Measurements from ENCODE around the gene CRX.
"Not testable (repeated sequence)": the region's sequence is repeated elsewhere in the genome, so short reads cannot be mapped to it uniquely, and the experiment has no call there.

CRX gene

DNA sequence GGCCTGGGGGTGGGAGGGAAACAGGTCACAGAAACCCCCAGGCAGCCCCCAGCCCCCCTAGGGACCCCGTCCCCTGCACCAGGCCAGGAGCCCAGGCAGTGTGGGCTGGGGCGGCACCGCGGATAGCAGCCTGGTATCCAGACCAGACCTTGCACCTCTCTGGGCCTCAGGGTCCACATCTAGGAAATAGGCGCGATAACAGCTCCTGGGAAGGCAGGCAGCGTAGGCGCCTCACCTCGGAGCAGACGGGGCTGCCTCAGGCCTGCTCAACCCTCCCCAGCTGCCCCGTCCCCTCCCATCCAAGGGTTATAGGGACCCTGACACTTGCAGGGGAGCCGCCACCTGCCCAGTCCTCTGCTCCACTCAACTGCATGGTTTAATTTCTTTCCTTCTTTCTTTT is 18.1 kb upstream of the CRX start:
- DNase-seq (ENCODE audit: low spot score) = not testable (repeated sequence)

DNA sequence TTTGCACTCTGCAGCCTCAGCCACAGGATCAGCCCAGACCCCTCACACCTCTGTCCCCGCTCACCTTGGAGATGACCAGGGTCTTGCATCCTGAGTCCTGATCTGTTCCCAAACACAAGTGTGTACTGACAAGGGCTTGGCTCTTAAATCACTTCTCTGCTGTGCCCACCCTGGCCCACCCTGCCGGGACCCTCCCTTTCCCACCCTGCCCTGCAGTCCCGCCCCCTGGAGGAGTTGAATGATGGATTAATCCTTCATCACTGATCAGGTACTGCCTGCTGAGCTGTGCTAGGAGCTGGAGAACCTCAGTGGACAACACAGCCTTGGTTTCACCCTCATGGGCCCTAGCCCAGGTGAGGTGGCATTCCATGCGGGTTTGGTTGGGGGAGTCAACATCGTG is 17.3 kb upstream of the CRX start, which contains the start of gene TPRX1:
Gene TPRX1 (minus strand): TSS at position 101 of the 400 bp plus-strand sequence. CDS start 12 bp downstream, at position 89.
- not testable (repeated sequence) for DNase-seq (ENCODE audit: low spot score)

DNA sequence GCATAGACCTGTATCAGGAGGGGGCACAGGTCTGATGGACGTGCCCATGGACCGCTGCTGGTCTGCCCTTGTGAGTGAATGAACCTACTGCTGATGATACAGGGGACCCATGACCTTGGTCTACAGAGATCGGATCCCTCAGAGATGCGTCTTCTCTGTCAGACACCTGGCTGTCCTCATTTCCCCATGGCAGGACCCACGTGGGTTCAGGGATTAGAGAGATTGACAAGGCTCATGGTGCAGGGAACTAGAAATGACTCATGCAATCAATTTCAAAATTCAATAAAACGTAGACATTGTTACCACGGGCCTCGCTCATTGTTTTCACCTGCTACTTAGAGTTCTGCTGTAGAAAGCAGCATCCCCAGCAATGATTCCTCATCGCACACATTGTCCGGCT is 16.4 kb upstream of the CRX start:
- no peak for DNase-seq (ENCODE audit: low spot score)

DNA sequence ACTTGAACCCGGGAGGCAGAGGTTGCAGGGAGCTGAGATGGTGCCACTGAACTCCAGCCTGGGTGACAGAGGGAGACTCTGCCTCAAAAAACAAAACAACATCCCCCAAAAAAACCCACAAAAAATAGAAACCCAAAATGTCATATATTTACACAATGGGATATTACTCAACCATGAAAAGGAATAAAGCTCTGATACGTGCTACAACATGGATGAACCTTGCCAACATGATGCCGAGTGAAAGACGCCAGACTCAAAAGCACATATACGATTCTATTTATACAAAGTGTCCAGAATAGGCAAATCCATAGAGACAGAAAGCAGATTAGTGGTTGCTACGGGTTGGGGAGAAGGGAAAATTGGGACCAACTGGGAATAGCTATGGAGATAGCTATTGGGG is 15.3 kb upstream of the CRX start:
- DNase-seq (ENCODE audit: low spot score) = no peak

DNA sequence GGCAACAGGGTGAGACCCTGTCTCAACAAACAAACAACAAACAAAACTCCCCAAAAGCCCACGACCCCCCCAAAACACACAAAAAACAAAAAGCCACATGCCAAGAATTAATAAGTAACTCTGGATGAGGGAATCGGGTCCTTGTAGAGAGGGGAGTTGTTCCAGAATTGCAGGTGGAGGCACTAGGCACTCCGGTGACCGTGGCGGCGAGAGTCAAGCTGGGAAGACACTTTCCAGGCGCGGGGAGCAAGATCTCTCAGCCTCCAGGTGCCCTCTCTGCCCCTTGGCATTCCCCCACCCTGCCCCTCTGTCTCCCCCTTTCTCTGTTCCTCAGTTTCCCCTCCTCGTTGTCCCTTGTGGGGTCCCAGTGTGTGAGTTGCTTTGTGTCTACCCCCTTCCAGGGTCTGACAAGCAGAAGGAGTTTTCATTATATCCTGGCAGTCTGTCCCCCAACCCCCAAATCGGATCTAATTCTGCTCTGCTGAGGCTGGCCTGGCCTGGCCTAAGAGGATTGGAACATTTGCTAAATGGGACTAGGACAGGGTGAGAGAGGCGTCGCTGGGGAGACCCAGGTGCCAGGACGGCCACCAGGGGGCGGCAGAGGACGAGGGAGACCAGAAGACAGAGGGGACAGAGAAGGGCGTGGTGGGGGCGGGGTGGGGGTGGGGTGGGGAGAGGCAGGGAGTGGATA is 8.3 kb upstream of the CRX start:
- DNase-seq (ENCODE audit: low spot score) = peak; percentile 40

DNA sequence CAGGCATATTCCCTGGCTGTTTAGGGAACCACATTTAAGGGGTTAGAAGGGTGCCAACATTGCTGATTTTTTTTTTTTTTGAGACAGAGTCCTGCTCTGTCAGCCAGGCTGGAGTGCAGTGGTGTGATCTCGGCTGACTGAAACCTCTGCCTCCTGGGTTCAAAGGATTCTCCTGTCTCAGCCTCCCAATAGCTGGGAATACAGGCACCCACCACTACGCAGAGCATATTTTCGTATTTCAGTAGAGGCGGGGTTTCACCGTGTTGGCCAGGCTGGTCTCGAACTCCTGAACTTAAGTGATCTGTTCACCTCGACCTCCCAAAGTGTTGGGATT is 7.8 kb upstream of the CRX start:
- DNase-seq (ENCODE audit: low spot score) = no peak

DNA sequence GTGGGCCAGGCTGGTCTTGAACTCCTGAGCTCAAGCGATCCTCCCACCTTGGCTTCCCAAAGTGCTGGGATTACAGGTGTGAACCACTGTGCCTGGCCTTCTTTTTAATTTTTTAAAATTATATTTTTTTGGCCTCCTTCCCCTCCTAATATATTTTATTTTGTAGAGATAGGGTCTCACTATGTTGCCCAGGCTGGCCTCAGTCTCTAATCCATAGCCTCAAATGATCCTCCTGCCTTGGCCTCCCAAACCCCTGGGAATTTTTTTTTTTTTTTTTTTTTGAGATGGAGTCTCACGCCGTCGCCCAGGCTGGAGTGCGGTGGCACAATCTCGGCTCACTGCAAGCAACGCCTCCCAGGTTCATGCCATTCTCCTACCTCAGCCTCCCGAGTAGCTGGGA is 5.5 kb upstream of the CRX start:
- not testable (repeated sequence) for DNase-seq (ENCODE audit: low spot score)

DNA sequence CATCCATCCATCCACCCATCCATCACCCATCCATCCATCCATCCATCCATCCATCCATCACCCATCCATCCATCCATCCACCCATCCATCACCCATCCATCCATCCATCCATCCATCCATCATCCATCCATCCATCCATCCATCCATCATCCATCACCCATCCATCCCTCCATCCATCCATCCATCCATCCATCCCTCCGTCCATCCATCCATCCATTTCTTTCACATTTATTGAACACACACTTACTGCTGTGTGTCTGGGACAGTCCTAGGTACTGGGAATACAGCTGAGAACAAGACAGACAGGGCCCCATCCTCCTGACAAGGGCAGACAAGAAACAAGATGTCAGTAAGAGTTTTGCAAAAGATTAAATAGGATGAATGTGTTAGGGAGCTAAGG is 3.5 kb upstream of the CRX start:
- DNase-seq (ENCODE audit: low spot score) = not testable (repeated sequence)

DNA sequence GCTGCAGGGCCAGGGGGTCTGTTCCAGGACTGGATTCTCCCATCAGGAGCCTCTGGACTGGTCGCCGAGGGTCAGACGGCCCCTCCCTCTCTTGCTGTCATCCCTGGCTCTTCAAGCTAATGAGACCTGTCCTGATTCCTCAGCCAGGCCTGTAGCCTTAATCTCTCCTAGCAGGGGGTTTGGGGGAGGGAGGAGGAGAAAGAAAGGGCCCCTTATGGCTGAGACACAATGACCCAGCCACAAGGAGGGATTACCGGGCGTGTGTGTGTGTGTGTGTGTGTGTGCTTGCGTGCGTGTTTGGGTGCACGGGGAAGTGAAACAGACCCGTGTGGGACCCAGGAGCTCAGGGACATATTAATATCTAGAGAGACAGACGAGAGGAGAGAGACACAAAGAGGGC is 1.9 kb upstream of the CRX start:
- DNase-seq (ENCODE audit: low spot score) = no peak

DNA sequence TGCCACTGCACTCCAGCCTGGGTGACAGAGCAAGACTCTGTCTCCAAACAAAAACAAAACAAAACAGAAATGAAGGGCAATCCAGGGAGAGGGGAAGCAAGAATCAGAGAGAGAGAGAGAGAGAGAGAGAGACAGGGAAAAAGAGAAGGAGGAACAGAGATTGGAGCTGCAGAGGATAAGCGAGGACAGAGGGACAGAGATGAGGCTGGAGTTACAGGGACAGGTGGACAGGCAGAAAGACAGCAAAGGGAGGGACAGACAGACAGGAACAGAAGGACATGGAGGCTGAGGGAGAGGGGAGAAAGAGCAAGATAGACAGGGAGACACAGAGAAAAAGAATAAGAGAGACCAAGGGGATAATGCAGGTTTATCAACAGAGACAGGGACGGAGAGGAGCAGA is 1.3 kb upstream of the CRX start:
- no peak for DNase-seq (ENCODE audit: low spot score)

DNA sequence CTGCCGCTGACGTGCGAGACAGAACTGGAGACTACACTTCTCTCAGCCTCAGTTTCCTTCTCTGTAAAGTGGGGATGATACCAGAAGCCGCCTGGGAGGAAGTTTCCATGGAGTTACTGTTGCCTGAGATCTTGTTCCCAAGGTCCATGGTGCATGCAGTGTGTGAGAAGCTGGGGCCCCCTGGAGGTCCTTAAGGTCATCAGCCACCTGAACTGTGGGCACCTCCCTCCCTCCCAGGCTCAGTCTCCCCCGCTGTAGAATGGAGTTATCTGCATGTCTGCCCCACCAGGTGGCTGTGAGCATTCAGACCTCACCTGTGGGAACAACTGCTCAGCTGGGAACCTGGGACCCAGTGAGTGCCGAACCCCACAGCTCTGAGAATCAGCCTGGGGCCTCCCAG is 2.7 kb downstream of the CRX start:
- DNase-seq (ENCODE audit: low spot score) = no peak

DNA sequence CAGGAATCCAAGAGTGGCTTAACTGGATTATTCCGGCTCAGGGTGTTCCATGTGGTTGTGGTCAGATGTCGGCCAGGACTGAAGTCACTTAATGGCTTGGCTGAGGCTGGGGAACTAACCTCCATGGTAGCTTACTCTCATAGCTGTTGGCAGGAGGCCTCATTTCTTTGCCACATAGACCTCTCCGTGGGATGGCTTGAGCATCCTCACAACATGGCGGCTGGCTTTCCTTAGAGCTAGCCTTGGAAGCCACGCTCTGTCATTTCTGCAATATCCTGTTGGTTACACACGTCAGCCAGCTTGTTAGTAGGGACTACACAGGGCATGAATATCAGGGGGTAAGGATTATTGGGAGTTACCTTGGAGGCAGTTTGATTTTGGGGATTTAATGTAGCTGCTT is 5.1 kb downstream of the CRX start:
- DNase-seq (ENCODE audit: low spot score) = no peak

DNA sequence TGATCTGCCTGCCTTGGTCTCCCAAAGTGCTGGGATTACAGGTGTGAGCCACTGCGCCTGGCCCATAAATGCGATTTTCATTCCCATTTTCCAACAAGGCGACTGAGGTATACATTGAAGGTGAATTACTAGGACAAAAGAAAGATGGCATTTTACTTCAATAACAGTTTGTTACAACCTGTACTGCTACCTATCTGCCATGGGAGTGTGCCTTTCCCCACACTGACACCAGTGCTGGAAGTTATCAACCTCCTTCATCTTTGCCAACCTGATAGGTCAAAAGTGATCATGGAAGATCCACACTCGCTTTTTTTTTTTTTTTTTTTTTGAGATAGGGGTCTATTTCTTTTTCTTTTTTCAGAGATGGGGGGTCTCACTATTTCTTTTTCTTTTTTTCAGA is 11.0 kb downstream of the CRX start:
- no peak for DNase-seq (ENCODE audit: low spot score)

DNA sequence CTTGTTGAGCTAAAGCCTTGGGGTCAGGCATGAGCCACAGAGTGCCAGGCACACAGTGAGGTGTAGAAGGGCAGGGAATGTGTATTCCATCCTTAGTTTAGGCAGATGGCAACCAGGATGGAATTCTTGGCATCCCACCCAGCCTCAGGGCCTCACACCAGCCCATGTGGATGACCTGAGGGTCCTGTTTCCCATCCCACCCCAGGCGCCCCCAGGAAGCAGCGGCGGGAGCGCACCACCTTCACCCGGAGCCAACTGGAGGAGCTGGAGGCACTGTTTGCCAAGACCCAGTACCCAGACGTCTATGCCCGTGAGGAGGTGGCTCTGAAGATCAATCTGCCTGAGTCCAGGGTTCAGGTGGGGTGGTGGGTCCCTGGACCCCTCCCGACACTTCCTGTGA is 14.3 kb downstream of the CRX start:
- no peak for DNase-seq (ENCODE audit: low spot score)

DNA sequence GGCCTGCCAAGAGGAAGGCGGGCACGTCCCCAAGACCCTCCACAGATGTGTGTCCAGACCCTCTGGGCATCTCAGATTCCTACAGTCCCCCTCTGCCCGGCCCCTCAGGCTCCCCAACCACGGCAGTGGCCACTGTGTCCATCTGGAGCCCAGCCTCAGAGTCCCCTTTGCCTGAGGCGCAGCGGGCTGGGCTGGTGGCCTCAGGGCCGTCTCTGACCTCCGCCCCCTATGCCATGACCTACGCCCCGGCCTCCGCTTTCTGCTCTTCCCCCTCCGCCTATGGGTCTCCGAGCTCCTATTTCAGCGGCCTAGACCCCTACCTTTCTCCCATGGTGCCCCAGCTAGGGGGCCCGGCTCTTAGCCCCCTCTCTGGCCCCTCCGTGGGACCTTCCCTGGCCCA is 17.7 kb downstream of the CRX start:
- no peak for DNase-seq (ENCODE audit: low spot score)

DNA sequence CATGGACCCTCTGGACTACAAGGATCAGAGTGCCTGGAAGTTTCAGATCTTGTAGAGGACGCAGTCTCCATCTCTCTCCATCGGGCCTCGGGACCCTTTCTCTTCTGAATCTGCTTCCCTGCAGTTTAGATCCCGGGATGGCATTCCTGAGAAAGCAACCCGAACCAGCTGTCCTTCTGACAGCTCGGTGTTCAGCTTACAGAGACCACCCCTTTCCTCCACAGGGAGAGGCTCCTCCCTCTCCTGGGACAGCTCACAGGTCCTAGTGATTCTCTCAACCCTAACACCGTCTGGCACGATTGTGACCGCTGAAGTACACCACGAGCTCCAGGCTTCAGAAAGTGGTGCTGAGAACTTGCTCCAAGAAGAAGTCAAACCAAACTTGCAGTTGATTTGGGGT is 18.2 kb downstream of the CRX start:
- DNase-seq (ENCODE audit: low spot score) = no peak

DNA sequence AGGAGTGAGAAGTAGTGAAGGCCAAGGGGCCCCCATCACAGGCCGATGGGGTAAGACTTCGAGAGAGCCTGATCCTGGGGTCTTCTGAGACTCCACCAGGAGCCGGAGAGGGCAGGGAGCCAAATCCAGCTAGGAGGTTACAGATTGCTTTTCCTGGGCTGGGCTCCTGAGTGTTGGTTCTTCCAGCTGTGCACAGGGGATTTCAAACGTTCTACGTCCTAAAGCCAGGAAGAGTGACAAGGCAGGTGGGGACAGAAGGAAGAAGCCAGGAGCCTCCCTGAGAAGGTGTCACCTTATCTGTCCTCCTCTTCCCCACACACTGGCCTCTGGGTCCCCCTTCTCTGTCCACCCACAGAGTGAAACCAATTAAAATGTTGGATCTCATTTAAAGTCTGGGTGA is 21.2 kb downstream of the CRX start:
- no peak for DNase-seq (ENCODE audit: low spot score)

DNA sequence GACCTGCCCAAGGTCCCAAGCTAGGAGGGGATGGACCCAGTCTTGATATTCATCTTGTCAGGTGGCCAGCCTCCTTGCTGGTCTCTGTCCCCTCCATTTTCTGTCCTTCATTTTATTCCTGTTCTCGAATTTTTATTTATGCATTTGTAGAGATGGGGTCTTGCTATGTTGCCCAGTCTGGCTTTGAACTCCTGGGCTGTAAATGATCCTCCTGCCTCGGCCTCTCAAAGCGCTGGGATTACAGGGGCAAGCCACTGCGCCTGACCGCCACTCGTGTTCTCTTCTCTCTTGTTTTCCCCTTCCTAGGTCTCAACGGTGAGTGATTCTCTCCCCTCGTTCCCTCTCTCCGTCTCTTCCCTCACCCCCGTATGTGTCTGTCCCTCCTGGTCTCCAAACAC is 26.7 kb downstream of the CRX start:
- DNase-seq (ENCODE audit: low spot score) = no peak

DNA sequence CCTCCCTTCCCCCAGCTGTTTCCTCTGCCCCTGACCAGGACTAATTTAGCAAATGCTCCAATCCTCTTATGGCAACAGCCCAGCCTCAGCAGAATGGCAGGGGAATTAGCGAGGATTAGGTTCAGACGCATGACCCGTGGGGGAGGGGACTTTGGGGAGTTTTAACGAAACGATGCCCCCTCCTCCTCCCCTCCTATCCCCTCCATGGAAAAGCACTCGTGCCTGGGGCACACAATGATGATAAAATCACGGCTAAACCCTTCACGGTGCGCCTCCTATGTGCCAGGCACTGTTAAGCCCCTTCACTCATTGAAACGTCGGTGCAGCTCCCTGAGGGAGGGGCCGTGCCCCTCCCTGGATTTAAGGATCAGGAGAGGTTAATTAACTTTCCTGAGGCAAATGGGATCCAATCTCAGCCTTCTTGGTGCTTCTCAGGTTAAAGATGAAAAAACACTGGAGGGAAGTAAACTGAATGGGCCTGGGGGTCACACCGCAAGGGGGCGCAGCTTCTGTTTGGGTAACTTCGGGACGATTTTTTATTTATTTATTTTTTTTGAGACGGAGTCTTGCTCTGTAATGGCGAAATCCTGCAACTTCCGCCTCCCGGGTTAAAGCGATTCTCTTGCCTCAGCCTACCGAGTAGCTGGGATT is 27.2 kb downstream of the CRX start:
- DNase-seq (ENCODE audit: low spot score) = no peak

DNA sequence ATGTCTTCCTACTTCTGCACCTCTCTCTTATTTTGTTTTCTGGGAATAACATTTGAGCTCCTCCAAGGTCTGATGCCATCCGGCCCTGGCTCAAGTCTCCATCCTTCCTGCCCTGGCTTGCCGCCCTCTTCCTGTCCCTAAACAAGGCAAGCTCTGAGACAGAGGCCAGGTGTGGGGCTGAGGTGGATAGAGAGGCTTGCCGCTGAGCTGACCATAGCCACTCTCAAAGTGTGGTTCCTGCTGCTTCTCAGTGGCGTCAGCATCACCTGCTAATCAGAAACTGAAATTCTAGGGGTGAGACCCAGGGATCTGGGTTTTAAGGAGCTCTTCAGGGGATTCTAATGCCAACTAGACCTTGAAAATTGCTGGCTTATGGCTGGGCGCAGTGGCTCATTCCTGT is 31.3 kb downstream of the CRX start:
- DNase-seq (ENCODE audit: low spot score) = no peak

DNA sequence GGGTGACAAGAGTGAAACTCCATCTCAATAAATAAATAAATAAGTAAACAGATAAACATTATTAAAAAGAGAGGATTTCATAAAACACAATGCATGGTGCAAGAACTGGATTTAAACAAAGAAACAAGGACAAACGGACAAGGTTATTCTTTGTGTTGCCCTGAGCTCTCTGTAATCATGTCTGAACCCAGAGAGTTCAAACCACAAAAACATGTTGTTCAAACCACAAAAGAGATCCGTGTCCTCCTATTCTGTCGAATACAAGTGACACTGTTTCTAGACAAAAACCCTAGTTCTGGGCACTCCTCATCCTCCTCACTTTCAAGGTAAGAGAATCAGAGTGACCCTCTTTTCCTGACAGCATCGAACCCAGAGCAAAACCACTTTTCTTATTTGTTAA is 32.7 kb downstream of the CRX start:
- no peak for DNase-seq (ENCODE audit: low spot score)

DNA sequence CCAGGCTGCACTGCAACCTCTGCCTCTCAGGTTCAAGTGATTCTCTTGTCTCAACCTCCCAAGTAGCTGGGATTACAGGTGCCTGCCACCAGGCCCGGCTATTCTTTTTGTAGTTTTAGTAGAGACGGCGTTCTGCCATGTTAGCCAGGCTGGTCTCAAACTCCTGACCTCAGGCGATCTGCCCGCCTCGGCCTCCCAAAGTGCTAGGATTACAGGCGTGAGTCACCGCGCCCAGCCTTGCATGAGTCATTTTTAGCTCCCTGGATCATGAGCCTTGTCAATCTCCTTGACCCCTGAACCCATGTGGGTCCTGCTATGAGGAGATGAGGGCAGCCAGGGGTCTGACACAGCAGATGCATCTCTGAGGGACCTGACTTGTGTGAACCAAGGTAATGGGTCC is 36.5 kb downstream of the CRX start:
- DNase-seq (ENCODE audit: low spot score) = not testable (repeated sequence)

DNA sequence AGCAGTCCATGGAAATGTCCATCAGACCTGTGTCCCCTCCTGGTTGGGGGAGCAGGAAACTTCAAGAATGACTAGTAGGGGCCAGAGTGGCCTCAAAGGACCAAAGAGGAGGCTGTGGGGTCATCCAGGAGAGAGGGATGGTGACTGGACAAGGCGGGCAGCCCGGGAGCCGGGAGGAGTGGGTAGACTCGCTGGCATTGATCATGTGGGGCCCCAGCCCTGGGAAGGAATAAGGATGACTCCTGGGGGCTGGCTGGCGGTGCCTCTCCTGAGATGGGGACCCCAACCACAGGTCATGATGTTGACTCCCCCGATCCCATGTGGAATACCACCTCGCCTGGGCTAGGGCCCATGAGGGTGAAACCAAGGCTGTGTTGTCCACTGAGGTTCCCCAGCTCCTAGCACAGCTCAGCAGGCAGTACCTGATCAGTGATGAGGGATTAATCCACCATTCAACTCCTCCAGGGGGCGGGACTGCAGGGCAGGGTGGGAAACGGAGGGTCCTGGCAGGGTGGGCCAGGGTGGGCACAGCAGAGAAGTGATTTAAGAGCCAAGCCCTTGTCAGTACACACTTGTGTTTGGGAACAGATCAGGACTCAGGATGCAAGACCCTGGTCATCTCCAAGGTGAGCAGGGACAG is 37.0 kb downstream of the CRX start, which contains the start of gene TPRX2:
Gene TPRX2 (plus strand): TSS at position 590 of the 640 bp plus-strand sequence. CDS start 12 bp downstream, at position 602.
- DNase-seq (ENCODE audit: low spot score) = not testable (repeated sequence)

DNA sequence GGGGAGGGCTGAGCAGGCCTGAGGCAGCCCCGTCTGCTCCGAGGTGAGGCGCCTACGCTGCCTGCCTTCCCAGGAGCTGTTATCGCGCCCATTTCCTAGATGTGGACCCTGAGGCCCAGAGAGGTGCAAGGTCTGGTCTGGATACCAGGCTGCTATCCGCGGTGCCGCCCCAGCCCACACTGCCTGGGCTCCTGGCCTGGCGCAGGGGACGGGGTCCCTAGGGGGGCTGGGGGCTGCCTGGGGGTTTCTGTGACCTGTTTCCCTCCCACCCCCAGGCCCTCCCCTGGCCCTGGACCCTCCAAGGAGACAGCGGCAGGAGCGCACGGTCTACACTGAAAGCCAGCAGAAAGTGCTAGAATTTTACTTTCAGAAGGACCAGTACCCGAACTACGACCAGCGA is 38.1 kb downstream of the CRX start:
- DNase-seq (ENCODE audit: low spot score) = not testable (repeated sequence)
